ENCODE data around the gene CNKSR2. TPM values are rescaled to one million over a fixed set of nuclear protein-coding genes. Genes with fewer than 3 reads are reported as not detected.

CNKSR2 gene
- not detected for total RNA-seq

DNA sequence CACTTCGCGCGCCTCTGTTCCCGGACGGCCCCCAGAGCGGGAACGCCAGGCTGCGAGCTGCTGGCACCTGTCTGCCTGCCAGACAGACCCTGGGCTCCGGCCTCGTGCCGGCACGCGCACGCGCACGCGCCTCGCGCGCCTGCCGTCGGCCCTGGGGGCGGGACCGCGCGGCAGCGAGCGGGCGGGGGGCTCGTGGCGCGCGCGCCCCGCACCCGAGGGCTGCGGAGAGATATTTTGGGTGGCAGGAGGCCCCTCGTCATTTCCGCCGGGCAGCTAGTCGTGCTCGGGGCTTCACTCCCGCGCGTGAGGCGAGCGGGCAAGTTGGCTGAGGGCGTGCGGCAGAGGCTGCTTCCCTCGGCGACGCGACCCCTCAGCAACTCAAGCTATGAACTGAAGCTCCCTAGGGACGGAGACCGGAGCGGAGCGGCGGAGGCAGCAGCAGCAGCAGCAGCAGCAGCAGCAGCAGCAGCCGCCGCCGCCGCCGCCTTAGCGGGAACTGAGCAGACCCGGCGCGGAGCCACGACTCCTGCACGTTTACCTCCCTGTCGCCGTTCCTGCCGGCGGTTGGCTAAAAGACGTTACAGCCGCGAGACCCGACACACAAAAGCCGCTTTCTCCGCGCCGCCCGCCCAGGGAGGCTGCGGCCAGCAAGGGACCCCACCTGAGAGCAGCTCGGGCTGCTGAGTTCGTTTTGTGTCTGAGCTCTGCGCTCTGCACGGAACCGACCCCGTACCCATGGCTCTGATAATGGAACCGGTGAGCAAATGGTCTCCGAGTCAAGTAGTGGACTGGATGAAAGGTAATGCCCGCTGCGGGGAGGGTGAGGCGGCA is at the start of gene CNKSR2:
Gene CNKSR2, plus strand, starts transcription at position 256 of the 831 bp plus-strand sequence. Its CDS starts 480 bp downstream, at position 736.
- peak; percentile 58 for ATAC-seq

DNA sequence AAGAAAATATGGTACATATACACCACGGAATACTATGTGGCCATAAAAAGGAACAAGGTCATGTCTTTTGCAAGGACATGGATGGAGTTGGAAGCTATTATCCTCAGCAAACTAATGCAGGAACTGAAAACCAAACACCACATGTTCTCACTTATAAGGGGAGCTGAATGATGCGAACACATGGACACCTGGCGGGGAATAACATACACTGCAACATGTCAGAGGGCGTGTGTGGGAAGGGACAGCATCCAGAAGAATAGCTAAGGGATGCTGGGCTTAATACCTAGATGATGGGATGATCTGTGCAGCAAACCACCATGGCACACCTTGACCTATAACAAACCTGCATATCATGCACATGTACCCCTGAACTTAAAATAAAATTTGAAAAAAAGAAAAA is 19.5 kb upstream of the CNKSR2 start:
- ATAC-seq = no peak

DNA sequence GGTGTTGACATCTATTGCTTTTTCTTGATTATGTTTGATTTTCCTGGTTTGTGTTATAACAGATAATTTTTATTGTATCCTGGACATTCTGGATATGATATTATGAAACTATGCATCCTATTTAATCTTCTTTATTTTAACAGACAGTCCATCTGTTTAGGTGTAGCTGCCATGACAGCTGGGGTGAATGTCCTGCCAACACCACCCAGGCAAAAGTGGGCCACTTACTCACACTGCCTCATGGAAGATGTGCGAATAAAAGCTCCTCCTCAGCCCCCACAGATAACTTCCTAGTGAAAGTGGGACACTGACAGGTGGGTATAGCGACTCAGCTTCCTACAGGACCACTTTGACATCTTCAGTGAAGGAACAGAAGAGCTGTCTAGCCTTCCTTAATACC is 18.4 kb upstream of the CNKSR2 start:
- ATAC-seq = no peak

DNA sequence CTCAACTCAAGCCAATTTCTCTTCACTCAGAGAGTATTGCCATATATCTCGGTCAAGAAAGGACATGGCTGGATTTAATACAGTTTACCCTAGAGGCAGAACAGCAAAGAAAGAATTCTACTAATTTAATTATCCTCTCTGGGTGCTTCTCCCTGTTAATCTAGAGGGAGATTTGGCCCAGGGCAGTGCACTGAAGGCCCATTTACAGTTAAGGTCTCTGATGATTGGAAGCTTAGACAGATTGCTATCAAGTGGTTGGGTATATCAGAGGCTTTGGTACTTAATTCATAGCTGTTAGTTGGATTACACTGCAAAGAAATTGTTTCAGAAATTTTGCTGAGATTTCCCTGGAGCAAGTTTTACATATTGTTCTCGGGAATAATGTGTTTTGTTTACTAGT is 4.6 kb upstream of the CNKSR2 start:
- no peak for ATAC-seq

DNA sequence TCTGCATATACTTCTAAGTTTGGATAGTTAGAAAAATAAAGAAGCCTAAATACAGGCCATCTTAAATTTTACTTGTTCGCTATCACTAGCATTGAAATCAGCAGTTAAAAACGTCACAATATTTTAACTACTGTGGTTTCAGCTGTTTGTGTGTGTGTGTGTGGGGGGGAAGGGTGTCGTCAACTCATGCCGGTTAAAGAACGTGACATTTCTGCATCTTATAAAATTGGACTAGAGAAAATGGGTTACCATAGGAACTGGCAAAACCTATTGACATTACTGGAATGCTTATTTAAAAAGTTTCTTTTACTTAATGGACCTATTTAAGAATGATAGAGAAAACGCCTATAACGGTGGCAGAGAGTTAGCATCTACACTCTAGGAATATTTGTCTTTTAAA is 1.2 kb upstream of the CNKSR2 start:
- no peak for ATAC-seq

DNA sequence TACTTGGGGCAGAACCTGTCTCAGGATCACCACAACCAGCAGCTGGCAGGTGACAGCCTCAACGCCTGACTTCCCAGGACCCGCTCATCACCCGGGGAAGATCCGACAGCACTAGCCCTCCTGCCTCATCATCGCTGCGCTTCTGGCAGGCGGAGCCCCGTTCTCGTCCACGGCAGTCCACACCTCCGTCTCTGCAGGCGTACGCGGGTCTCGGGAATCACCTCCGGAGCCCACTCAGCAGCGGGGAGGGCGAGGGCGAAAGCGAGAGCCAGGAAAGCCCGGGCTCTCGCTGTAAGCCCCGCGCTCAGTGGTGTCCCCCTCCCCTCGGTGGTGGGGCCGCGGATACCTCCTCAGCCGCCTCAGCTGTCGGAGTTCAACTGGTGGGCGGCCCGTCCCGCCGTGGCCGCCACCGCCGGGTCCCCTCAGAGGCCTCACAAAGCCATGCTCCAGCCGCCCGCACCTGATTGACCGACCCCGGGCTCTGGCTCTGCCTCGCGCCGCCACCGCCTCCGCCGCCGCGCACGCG is 518 bp upstream of the CNKSR2 start:
- ATAC-seq = no peak

DNA sequence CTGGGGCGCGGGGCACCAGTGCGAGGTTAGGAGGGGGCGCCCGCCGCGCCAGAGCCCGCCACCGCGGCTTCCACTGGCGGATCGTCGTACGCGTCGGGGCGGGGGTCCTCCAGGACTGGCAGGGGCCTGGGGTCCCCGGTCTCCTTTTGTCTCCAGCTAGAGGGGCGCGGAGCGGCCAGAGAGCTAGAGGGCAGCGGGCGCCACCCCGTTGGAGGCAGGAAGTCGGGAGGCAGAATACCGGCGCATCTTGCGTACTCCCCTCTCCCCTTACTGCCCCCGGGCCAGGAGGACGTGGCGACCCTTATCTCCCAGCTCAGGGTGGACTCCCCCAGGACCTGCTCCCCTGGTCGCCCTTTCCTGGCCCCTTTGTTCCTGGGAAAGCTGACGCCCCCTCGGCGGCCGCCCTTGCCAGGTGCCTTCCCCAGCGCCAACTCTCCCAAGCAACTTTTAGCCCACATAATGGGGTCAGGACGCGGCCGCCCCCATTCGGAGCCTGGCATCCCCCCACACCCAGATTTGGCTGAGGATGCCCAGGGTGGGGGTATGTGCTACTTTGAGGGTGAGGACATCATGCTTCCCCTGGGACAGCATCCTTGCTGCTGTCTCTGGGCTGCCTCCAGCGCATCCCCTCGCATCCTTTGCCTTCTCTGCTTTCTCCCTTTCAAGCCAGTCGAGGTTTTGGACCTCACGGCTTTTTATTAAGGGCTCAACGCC is 933 bp downstream of the CNKSR2 start:
- no peak for ATAC-seq

DNA sequence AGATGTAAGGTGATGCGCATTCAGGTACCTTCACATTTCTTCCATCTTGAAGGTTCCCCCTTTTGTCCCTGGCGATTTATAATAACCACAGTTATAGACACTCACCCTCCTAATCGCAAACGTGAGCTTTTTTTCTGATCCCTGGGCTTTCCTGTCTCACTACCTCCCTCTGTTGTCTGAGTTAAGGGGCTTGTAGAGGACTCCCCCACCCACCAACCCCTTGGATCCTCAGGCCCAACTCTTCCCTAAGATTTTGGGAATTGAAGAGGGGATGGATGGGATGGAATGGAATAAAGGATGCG is 1.4 kb downstream of the CNKSR2 start:
- ATAC-seq = no peak

DNA sequence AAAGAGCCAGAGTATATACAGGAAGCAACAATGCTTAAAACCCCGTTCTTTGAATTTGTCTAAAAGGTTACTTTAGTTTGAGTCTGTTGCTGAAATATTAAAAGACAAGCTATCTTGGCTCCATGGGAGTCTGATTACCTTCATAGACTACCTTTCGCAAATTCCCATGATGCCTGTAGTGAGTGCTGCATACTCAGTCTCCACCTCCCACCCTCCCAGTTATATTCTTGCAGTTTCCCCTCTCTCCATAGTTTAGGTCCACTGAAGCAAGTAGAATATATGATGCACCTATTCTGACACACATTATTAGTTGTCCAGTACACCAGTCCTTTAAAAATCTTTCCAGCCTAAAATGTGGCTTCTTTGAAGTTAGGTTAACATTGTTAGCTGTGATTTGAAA is 2.4 kb downstream of the CNKSR2 start:
- no peak for ATAC-seq

DNA sequence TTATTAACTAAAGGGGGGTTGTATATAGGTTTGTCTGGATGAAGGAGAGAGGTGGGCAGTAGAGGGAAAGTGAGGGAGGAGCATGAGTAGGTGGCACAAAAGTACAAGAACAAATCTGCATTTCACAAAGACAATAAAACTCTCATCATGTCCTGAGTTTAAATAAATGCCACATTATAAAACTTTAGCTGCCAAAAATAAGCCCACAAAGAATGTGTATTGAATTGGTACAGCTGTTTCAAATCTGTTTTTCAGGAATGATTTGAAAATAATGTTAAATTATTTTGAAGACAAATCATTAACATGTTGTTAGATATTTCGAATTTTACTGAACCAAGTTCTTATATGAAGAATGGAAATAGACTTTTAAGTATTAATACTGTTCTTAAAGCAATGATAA is 5.8 kb downstream of the CNKSR2 start:
- ATAC-seq = no peak

DNA sequence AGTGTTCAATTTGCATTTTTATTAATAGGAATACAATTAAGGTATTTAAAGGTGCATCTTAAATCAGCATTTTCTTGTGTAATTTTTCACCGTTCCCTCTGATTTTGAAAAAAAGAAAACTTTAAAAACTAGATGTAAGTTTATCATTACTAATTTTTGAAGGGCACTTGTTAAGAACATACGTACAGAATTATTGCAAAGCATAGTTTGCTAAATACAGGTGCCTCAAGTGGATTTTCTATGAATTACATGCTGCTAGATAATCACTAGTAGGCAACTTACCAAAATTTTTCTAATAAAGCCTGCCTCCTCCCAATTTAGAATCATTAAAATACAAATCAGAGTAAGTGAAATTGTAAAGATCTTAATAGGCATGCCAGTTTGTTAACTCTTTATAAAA is 8.5 kb downstream of the CNKSR2 start:
- no peak for ATAC-seq

DNA sequence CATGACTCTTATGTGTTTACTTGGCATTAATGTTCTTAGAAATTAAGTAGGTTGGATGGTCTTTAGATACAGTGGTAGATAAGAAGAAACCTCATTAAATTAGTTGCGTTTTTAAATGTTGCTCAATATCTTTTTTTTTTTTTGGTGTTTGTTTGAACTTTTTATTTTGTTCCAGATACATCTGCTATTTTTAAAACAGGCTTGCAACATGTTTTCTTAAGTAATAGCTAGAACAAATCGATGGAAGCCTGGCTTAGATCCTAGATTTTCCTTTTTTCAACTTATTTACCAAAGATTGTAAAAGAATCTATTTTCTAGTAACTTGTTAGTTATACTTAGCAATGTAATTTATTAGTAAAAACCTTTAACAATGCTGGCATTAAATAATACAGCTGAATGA is 9.3 kb downstream of the CNKSR2 start:
- no peak for ATAC-seq

DNA sequence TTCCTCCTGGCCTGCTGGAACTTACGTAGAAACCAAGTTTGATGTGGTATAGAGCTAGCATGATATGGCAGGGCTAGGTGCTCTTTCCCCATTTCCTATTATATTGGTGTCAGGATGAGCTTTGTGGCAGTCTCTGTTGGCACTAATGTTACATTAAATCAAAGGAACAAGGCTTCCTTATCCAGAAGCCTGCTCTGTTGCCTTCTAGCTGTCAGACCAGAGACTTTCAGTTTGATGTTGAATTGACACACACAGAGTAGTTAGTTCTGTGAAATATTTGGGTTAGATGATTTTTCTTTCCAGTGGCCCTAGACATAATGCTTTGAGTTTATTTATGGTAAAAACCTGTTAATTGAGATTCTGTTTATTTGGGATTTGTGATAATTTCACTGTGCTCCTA is 10.0 kb downstream of the CNKSR2 start:
- ATAC-seq = no peak

DNA sequence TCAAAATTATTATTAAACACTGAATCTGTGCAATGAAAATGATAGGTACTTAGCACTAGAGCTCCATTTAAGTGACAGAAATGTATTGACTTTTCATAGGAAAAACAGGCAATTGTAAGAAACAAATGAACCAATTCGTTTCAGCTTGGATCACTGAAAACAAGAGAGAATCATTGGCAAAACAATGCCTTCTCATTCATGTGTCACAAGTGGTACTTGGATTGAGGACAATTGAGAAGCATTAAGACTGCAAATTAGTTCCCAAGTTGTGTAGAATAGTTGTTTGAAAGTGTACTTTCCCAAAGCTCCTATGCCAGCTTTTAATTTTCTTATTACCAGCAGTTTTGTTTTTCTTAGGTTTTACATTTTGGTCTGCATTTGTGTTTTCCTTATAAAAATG is 20.6 kb downstream of the CNKSR2 start:
- no peak for ATAC-seq

DNA sequence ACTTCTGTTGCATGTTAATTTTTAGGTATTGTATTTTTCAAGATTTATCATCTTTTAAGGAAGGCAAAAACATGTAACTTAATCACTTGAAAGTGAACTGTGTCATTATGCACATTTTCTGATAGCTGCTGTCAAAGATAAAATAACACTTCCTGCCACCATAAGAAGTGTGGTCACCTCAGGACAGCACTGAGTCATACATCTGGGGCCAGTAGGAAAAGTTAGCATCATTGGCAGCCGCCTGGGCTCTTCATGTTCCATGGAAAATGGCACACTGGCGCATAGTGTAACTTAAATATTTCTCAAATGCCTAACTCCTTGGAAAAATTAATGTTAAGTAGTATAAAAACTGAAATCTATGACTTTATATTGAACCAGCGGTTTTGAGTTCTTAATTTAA is 24.2 kb downstream of the CNKSR2 start:
- no peak for ATAC-seq

DNA sequence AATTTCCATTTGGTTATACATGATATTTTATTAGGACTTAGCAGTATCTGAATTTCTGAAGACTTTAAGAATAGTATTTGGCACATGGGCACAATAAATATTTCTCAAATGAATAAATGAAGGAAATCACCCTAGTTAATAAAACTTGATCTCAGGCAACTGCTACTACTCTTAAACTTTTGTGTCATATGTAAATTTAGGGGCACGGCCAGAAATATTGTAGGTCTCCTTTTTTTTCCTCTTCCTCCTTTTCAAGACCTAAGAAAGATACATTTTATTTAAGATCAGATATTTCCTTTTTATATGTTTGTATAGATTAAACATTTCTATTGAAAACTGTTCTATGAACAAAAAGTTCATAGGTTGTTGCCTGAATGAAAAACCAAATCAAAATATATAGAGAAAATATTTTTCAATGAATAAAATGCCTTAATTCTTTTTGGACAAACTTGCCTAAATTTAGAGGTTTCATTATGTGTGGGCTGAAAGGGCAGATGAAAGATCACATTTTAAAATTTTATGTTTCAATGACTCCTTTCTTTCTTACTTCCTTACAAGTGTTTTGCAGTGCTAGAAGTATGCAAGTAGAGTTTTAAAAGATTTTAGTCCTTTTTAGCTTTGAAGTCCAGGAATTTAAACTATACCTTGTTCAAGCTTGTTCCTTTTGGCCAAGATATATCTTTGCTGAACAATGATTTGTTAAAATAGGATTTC is 26.3 kb downstream of the CNKSR2 start:
- ATAC-seq = no peak

DNA sequence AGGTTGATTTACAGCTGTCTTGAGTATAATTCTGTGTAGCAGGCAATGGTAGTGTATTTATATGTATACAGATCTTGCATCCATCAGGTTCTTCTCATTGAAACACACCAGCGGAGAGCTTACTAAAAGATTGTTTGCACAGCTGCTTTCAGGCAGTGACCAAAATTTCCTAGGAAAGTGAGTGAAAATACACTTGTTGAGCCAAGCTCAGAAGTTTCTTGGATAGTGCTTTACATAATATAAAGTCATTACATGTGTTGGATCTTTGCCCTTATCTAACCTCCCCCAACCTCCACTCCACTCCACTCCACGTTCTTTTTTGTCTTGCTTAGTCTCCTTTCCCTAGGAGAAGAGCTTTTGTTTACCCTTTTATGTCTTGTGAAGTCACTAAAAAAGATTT is 34.1 kb downstream of the CNKSR2 start:
- no peak for ATAC-seq

DNA sequence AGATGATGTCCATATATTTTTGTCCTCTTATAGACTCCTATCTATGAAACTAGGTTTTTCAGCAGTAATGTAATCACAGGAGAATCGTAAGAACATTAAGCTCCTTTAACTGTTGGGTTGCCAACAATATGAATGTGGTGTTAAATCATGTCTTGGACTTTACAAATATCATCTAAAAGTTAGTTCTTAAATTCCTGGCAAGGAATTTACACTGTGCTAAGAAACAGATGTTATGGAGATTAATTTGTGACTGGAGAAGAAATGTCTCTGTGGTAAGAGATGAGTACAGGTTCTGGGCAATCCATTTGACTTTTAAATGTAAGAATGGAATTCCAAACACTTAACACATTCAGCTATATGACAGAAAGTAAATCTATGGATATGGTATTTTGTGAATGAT is 34.6 kb downstream of the CNKSR2 start:
- ATAC-seq = no peak

DNA sequence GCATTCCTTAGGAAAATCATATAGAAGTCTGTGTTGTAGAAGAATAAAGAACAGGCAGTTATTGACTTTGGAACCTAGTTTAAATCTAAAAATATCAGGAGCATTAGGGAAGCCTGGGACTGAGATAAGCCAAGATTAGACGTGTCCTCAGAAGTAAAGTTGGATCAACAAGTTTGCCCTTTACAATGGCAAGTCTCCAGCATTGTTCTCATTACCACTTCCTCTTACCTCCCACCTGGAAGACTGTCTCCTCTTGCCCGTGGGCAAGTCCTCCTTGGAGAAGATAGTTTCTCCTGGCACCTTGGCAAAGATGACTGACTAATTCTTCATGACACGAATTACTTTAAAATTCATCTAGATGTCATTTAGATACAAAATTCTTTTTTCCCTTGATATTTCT is 37.8 kb downstream of the CNKSR2 start:
- ATAC-seq = no peak

DNA sequence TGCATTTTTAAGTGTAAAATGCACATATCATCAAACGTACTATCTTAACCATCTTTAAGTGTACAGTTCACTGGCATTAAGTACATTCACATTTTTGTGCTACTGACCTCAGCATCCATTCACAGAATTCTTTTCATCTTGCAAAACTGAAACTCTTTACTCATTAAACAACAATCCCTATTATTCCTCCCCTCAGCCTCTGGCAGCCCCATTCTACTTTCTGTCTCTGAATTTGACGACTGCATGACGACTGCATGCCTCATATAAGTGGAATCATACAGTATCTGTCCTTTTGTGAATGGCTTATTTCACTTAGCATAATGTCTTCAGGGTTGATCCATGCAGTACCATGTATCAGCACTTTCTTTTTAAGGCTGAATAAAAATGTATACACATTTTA is 38.7 kb downstream of the CNKSR2 start:
- ATAC-seq = no peak

DNA sequence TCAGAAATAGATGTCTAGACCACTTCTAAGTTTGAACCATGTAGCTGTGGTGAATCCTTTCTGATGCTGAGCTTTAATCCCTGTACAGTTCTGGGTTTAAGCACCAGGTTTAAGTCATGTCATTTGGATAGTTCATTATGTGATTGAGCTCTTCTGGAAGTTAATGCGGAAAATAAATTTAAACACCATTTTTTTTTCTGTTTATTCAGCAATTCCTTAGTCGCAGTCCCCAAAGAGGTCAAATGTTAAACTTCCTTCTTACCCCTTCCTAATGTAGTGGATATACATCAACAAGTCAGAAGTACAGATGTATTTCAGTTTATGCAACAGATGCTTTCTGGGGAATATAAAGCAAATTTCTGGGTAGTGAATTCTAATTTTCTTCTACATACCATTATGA is 52.9 kb downstream of the CNKSR2 start:
- ATAC-seq = no peak

DNA sequence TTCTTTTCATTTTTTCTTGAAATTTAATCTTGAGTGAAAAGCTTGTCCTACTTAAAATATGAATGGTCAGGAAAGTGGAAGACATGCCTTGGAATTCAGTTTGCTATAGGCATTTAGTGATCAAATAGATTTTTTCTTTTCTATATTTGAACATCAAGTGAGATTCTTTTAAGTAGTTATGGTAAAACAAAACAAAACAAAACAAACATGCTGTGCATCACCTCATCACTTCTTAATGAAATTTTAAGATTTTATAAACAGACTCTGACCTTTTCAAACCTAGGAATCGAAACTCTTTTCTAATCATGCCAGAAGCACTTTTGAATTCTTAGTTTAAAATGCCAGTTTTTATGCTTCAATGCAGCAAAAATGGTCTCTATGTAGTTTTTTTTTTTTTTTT is 62.8 kb downstream of the CNKSR2 start:
- no peak for ATAC-seq

DNA sequence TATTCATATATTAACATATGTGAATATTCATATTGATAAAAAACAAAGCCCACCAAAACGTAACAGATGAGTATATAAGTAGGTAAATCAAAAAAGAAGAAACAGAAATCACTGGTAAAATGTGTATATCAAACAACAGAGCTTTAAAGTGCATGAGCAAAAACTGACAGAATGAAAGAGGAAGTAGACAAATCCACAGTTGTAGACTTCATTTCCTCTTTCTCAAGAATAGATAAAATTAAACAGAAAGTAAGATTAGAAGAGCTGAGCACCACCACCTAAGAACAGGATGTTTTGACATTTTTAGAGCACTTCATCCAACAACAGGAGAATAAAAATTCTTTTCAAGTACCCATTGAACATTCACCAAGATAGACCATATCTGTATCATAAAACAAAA is 64.6 kb downstream of the CNKSR2 start:
- ATAC-seq = no peak

DNA sequence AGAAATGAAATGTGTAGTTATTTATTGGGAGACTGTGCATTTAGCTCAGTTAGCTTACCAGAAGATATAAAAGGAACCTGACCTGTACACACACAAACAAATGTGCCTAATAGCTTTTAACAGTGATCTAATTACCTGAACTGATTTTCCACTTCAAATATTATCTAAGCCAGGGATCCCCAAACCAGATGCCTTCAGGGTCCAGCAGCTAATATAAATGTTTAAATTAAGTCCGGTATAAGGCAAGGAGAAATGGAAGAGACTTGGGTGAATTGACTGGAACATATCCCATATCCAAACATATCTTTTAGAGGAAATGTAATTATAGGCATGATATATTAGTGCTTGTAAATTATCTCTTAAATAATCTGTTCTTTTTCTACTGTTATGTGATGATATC is 66.7 kb downstream of the CNKSR2 start:
- no peak for ATAC-seq
